ENCODE results near the gene AMZ2.

DNA sequence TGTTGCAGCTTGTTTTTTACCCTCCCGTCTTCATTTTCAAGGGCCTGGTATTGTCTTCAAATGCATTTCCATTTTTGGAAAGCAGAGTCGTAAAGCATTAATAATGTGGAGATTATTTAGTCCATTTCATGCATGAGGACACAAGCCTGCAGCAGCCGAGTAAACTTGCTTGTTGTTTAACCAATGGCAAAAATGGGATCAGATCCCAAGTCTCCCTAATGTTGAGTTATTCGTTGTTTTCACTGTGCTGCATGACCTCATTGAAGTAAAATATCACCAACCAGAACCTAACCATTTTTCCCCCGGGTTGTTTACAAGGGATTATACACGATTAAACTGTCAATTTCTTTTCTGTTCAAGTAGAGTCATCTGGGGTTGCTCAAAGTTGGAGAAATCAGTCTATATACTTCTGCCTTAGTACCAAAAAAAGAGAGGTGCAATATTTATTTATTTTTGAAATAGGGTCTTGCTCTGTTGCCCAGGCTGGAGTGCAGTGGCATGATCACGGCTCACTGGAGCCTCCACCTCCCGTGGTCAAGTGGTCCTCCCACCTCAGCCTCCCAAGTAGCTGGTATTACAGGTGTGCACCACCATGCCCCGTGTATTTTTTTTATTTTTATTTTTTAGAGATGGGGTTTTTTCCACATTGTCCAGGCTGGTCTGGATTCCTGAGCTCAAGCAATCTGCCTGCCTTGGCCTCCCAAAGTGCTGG is 12.4 kb downstream of the AMZ2 start:
- no peak for TF ChIP-seq EP300 (IDR thresholded peaks at IDR 0.05; ENCODE audit: low read depth)
- TF ChIP-seq, protein P1, sequence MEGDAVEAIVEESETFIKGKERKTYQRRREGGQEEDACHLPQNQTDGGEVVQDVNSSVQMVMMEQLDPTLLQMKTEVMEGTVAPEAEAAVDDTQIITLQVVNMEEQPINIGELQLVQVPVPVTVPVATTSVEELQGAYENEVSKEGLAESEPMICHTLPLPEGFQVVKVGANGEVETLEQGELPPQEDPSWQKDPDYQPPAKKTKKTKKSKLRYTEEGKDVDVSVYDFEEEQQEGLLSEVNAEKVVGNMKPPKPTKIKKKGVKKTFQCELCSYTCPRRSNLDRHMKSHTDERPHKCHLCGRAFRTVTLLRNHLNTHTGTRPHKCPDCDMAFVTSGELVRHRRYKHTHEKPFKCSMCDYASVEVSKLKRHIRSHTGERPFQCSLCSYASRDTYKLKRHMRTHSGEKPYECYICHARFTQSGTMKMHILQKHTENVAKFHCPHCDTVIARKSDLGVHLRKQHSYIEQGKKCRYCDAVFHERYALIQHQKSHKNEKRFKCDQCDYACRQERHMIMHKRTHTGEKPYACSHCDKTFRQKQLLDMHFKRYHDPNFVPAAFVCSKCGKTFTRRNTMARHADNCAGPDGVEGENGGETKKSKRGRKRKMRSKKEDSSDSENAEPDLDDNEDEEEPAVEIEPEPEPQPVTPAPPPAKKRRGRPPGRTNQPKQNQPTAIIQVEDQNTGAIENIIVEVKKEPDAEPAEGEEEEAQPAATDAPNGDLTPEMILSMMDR (IDR thresholded peaks at IDR 0.05), result no peak

Measured in transverse colon (tissue), 3 donors.